ENCODE data around the gene KATNAL2.
A peak's percentile ranks its signal among the peaks of the same experiment; 100 is the strongest.

KATNAL2 gene

DNA sequence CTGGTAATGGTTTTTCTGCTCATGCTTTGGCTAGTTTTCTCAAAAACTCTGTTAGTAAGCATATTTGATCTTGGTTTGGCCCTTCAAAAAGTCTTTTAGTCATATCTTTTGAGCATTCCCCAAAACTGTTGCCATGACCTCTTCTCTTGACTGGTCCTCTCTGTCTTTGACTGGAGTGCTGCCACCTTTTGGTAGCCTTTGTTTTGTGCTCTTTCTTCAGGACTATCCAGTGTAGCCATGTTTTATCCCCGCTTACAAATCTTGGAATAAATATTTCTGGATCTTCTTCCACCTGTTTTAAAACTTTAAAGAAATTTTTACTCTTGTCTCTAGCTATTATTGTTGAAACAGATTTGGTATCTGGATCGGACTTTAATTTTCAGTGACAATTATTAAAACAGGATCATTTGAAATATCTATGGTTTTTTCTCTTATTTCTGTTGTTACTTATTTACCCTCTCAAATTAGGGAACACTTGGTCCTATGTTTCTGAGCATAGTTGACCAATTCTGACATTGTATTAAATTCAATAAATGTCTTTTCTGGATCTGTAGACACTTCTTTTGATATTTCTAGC, 119.0 kb downstream of the KATNAL2 start:
- no peak for DNase-seq (ENCODE audit: insufficient read length, low spot score)
- TF ChIP-seq PAX5 (IDR thresholded peaks at IDR 0.05; ENCODE audit: insufficient read depth, low read length, severe bottlenecking), result no peak
- TF ChIP-seq SPI1 (IDR thresholded peaks at IDR 0.05; ENCODE audit: low read depth, low read length), result no peak
- no peak for TF ChIP-seq POLR2A (IDR thresholded peaks at IDR 0.05; ENCODE audit: low read depth, low read length)
- TF ChIP-seq POLR2AphosphoS5 (IDR thresholded peaks at IDR 0.05; ENCODE audit: low read depth, low read length), result no peak
- no peak for TF ChIP-seq POU2F2 (IDR thresholded peaks at IDR 0.05; ENCODE audit: low read depth, low read length)
- TF ChIP-seq TAF1 (IDR thresholded peaks at IDR 0.05; ENCODE audit: low read depth, low read length), result no peak
- no peak for FAIRE-seq

DNA sequence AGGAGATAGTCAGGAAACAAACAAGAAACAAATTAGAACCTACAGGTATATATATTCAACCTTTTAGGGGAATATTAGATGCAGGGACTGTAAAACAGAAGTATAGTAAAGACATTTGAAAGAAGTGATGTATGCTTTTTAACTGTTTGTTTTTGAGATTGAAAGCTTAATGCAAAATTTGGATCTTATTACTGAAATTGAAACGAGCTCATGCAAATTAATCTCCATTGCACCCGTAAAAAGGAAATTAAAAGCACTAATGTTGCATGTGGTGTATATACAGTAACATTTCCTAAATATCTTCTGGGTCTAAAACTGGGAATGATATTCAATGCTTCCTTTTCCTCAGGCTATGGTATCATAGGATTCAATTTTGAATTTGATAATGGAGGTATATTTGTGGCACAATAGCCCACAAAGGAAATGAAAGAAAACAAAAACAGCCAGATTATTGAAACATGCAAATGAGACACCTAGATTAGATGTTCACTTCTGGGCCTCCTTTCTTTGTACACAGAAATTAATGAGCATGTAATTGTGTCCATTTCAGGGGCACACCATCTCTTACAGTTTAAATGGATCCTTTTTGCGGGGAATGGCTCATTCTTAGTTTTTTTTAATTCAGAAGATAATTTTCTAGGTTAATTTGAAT, 119.7 kb downstream of the KATNAL2 start:
- FAIRE-seq (no peak), DNase-seq (ENCODE audit: insufficient read length, low spot score) (no peak)
- TF ChIP-seq TAF1 (IDR thresholded peaks at IDR 0.05; ENCODE audit: low read depth, low read length), result no peak

DNA sequence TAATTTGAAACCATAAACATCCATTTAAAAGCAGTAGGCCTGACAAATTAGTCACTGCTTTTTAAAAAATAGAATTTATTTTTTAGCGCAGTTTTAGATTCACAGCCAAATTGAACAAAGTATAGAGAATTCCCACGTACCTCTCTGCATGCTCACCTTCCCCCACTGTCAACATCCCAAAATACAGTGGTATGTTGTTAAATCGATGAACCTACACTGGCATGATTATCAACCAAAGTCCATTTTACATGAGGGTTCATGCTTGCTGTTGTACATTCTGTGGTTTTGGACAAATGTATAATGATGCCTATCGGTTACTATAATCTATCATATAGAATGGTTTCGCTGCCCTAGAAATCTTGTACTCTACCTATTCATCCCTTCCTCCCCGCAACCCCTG, 123.6 kb downstream of the KATNAL2 start:
- no peak for DNase-seq (ENCODE audit: insufficient read length, low spot score)
- no peak for TF ChIP-seq POLR2AphosphoS5 (IDR thresholded peaks at IDR 0.05; ENCODE audit: low read depth, low read length)
- TF ChIP-seq PAX5 (IDR thresholded peaks at IDR 0.05; ENCODE audit: insufficient read depth, low read length, severe bottlenecking), result no peak
- no peak for TF ChIP-seq POLR2A (IDR thresholded peaks at IDR 0.05; ENCODE audit: low read depth, low read length)
- TF ChIP-seq POU2F2 (IDR thresholded peaks at IDR 0.05; ENCODE audit: low read depth, low read length), result no peak
- TF ChIP-seq TAF1 (IDR thresholded peaks at IDR 0.05; ENCODE audit: low read depth, low read length), result no peak
- no peak for TF ChIP-seq SPI1 (IDR thresholded peaks at IDR 0.05; ENCODE audit: low read depth, low read length)
- peak; percentile 35 for FAIRE-seq

DNA sequence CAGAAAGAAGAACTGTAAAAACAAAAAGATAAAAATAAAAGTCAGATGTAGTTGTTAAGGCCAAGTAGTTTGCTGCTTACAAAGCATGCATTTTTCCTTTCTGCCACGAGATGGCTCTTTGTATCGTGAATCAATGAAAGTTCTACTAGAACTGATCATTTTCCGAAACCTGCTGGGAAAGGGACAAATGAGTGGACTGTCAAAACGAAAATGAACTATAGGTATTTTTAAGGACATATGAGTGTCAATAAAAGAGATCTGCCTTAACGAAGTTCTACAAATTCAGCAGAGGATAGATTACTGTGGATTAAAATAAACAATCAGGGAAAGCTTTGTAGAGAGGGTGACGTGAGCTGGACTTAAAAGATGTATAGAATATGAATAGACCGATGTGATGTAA, 133.1 kb downstream of the KATNAL2 start:
- no peak for DNase-seq (ENCODE audit: insufficient read length, low spot score)
- TF ChIP-seq POU2F2 (IDR thresholded peaks at IDR 0.05; ENCODE audit: low read depth, low read length), result no peak
- TF ChIP-seq POLR2AphosphoS5 (IDR thresholded peaks at IDR 0.05; ENCODE audit: low read depth, low read length), result no peak
- TF ChIP-seq TAF1 (IDR thresholded peaks at IDR 0.05; ENCODE audit: low read depth, low read length), result no peak
- TF ChIP-seq POLR2A (IDR thresholded peaks at IDR 0.05; ENCODE audit: low read depth, low read length), result no peak
- TF ChIP-seq SPI1 (IDR thresholded peaks at IDR 0.05; ENCODE audit: low read depth, low read length), result no peak
- TF ChIP-seq PAX5 (IDR thresholded peaks at IDR 0.05; ENCODE audit: insufficient read depth, low read length, severe bottlenecking), result no peak
- peak; percentile 69 for FAIRE-seq

DNA sequence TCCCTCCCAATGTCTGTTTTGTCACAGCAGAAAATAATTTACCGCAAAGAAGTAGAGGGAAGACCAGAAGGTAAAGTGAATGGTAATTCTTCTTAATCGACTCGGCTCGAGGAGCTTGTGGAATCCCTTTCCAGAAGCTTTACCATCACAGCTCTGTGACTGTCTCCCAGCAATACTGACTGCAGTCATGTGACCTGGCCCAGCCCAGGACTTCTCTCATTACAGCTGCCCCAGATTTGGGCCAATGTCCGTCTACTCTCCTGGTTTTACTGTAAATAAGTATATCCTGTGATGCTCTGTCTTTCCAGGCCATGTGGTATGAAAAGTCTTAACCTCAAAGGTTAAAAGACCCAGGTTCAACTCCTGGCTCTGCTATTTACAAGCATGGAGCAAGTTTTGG, 137.0 kb downstream of the KATNAL2 start:
- DNase-seq (ENCODE audit: insufficient read length, low spot score) (no peak), FAIRE-seq (no peak)
- TF ChIP-seq POU2F2 (IDR thresholded peaks at IDR 0.05; ENCODE audit: low read depth, low read length) (no peak), PAX5 (IDR thresholded peaks at IDR 0.05; ENCODE audit: insufficient read depth, low read length, severe bottlenecking) (no peak), POLR2AphosphoS5 (IDR thresholded peaks at IDR 0.05; ENCODE audit: low read depth, low read length) (no peak), TAF1 (IDR thresholded peaks at IDR 0.05; ENCODE audit: low read depth, low read length) (no peak), SPI1 (IDR thresholded peaks at IDR 0.05; ENCODE audit: low read depth, low read length) (no peak), POLR2A (IDR thresholded peaks at IDR 0.05; ENCODE audit: low read depth, low read length) (no peak)

DNA sequence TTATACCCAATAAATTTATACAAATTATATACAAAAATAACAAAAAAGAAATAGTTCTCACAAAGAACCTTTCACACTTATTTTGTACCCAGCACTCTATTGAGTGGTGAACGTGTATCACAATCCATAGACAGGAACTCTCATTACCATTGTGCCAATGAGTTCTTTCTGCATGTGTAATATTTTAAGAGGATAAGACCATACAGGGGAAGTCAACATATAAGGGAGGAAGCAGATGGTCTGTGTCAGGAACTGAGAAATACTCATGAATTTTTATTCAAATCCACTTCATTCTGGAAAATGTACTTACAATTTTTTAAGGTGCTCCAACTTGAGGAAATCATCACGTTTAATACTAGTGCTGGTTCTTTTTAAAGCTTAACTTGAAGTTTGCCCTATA, 145.1 kb downstream of the KATNAL2 start:
- FAIRE-seq (no peak), DNase-seq (ENCODE audit: insufficient read length, low spot score) (no peak)

DNA sequence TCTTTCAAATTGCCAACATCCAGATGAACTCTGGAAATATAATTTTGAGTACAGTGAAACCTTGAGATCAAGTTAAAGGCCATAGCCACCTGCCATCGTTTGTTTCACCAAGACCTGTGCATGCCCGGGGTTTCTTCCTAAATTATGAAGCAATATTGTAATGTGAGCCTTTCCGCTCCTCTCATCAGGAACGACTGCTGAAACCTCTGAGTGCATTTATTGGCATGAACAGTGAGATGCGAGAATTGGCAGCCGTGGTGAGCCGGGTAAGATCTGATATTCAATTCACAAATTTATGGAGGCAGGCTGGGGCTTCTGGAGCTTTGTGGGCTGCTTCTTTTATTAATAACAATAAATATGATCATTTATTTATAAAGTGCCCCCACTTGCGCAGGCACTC, 145.7 kb downstream of the KATNAL2 start:
- no peak for DNase-seq (ENCODE audit: insufficient read length, low spot score)

More for the DNA sequence above, 145.1 kb downstream of the KATNAL2 start:
- TF ChIP-seq PAX5 (IDR thresholded peaks at IDR 0.05; ENCODE audit: insufficient read depth, low read length, severe bottlenecking), result no peak
- no peak for TF ChIP-seq TAF1 (IDR thresholded peaks at IDR 0.05; ENCODE audit: low read depth, low read length)
- no peak for TF ChIP-seq SPI1 (IDR thresholded peaks at IDR 0.05; ENCODE audit: low read depth, low read length)
- no peak for TF ChIP-seq POLR2AphosphoS5 (IDR thresholded peaks at IDR 0.05; ENCODE audit: low read depth, low read length)
- TF ChIP-seq POU2F2 (IDR thresholded peaks at IDR 0.05; ENCODE audit: low read depth, low read length), result no peak
- TF ChIP-seq POLR2A (IDR thresholded peaks at IDR 0.05; ENCODE audit: low read depth, low read length), result no peak

DNA sequence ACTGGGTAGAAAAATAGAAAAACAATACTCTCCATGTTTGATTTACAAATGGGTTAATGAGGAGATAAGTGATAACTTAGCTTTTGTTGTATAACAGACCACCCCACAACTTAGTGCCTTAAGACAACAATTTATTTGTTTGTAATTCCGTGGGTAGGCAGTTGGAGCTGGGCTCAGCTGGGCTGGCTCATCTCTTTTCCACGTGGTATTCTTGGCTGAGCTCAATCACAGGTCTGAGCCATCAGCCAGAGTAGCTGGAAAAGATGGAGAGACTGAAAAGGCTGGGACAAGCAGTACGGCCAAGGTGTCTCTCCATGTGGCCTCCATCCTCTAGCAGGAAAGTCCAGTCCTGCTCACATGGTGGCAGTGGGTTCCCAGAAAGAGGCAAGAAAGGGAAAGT, 150.2 kb downstream of the KATNAL2 start:
- TF ChIP-seq POLR2AphosphoS5 (IDR thresholded peaks at IDR 0.05; ENCODE audit: low read depth, low read length) (no peak), SPI1 (IDR thresholded peaks at IDR 0.05; ENCODE audit: low read depth, low read length) (no peak), PAX5 (IDR thresholded peaks at IDR 0.05; ENCODE audit: insufficient read depth, low read length, severe bottlenecking) (no peak), POU2F2 (IDR thresholded peaks at IDR 0.05; ENCODE audit: low read depth, low read length) (no peak), TAF1 (IDR thresholded peaks at IDR 0.05; ENCODE audit: low read depth, low read length) (no peak), POLR2A (IDR thresholded peaks at IDR 0.05; ENCODE audit: low read depth, low read length) (no peak)
- no peak for DNase-seq (ENCODE audit: insufficient read length, low spot score)
- FAIRE-seq, result no peak

More for the DNA sequence above, 145.7 kb downstream of the KATNAL2 start:
- FAIRE-seq, result no peak
- TF ChIP-seq TAF1 (IDR thresholded peaks at IDR 0.05; ENCODE audit: low read depth, low read length) (no peak), SPI1 (IDR thresholded peaks at IDR 0.05; ENCODE audit: low read depth, low read length) (no peak), POLR2A (IDR thresholded peaks at IDR 0.05; ENCODE audit: low read depth, low read length) (no peak), POU2F2 (IDR thresholded peaks at IDR 0.05; ENCODE audit: low read depth, low read length) (no peak), PAX5 (IDR thresholded peaks at IDR 0.05; ENCODE audit: insufficient read depth, low read length, severe bottlenecking) (no peak), POLR2AphosphoS5 (IDR thresholded peaks at IDR 0.05; ENCODE audit: low read depth, low read length) (no peak)

DNA sequence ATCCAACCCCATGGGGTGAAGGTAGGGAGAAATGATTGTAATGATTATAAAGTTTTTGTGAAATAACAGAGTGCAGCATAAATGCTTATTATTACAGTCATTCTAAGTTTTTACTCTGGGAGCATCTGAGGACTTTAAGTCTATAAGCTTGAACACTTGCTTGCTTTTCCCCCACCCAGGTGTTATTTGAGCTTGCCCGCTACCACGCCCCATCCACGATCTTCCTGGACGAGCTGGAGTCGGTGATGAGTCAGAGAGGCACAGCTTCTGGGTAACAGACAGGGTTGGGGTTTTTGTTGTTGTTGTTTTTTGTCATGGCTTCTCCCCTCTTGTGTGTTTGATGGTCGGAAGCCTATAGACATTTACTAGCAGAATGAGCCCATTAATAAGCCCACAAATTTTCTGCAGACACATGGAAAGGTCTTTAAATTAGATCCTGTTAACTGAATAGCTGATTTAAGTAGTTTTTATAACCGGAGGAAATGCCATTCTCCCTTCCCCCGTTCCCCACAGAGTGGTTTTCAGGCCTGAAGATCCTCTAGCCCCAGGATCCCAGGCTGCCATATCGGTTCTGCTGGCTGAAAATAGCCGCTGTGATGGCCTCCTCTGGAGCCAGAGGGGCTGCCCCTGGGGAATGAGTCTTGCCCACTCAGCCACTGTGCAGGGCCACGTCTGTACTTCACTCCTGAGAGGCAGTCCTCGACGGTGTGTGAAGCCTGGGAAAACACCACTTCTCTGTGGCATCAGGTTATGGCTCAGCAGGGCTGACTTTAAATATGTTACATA, 157.9 kb downstream of the KATNAL2 start:
- FAIRE-seq (no peak), DNase-seq (ENCODE audit: insufficient read length, low spot score) (no peak)
- TF ChIP-seq POU2F2 (IDR thresholded peaks at IDR 0.05; ENCODE audit: low read depth, low read length) (no peak), SPI1 (IDR thresholded peaks at IDR 0.05; ENCODE audit: low read depth, low read length) (no peak), POLR2AphosphoS5 (IDR thresholded peaks at IDR 0.05; ENCODE audit: low read depth, low read length) (no peak), PAX5 (IDR thresholded peaks at IDR 0.05; ENCODE audit: insufficient read depth, low read length, severe bottlenecking) (no peak), TAF1 (IDR thresholded peaks at IDR 0.05; ENCODE audit: low read depth, low read length) (no peak), POLR2A (IDR thresholded peaks at IDR 0.05; ENCODE audit: low read depth, low read length) (no peak)
